Cardiac muscle cell (in vitro differentiated cells and primary cell): ENCODE measurements around the gene DZIP1L. TPM values are rescaled to one million over a fixed set of nuclear protein-coding genes. Genes with fewer than 3 reads are reported as not detected.

Experiments used
- DNase-seq, 2 donors: peaks; one replicate each; pipeline versions ENCODE4 v3.0.0 to v3.0.0-alpha.2; 2010 to 2017; ENCODE audit warnings: low read depth in 1 of 2, low spot score in 1 of 2
- H3K27ac ChIP-seq: fragments of 200-600 bp; sonication (generic); 2 replicates; pipeline ENCODE4 v1.5.1; 2016
- H3K27me3 ChIP-seq: fragments of 200-600 bp; sonication (generic); 2 replicates; pipeline ENCODE4 v1.6.0; 2016; ENCODE audit warnings: control low read depth
- H3K36me3 ChIP-seq: fragments of 200-600 bp; sonication (generic); 2 replicates; pipeline ENCODE4 v1.5.1; 2016; ENCODE audit warnings: control low read depth
- H3K4me1 ChIP-seq: fragments of 200-600 bp; sonication (generic); 2 replicates; pipeline ENCODE4 v1.8.1; 2017; ENCODE audit warnings: low read depth, mild to moderate bottlenecking, mixed run types
- H3K4me3 ChIP-seq: fragments of 200-600 bp; sonication (generic); 2 replicates; pipeline ENCODE4 v1.5.1; 2016; ENCODE audit warnings: mild to moderate bottlenecking
- H3K9me3 ChIP-seq: fragments of 200-600 bp; sonication (generic); 2 replicates; pipeline ENCODE4 v1.5.1; 2017; ENCODE audit warnings: low read depth, mild to moderate bottlenecking, control low read depth
- polyA plus RNA-seq: library from polyadenylated mRNA; unstranded; fragments of >200 nt; fragmentation: Nextera tagmentation; extraction: Ambion mirVana; gene quantifications from 2 replicates; pipeline ENCODE4 v1.2.1, GENCODE V29; 2016
- total RNA-seq: library from RNA; depleted of rRNA; stranded (reverse); fragments of >200 nt; gene quantifications from 2 replicates; pipeline ENCODE4 v1.2.3, GENCODE V29; 2016
- TF ChIP-seq, protein P1 (sequence below): IDR thresholded peaks from 2 replicates; pipeline ENCODE4 v1.5.1; 2012; ENCODE audit warnings: low read depth, mild to moderate bottlenecking, low read length

Gene DZIP1L
- total and polyA plus RNA-seq, 2 experiments from 2014 or later, result 19.4 to 81.3 TPM

DNA sequence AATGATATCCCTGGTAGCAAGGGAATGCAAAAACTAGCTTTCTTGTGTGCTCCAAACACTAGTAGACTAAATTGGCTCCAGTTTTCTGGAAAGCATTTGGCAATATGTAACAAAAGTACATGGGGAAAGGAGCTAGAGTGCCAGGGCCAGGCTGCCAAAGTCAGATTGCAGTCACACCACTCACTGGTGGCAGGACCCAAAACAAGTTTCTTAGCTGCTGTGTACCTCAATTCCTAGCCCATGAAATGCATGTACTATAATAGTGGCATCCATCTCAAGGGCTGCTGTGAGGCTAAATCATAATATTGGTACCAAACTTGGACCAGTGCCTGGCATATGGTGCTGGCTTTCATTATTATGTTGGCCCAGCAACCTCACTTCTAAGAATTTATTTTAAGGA lies 56.1 kb downstream of the DZIP1L start:
- H3K27ac ChIP-seq, result no peak overlapping the region
- peaks cover 8% of the 10 kb centered on the region for H3K36me3 ChIP-seq
- no peak for DNase-seq
- no peaks in the 10 kb centered on the region for H3K27me3 ChIP-seq
- H3K4me3 ChIP-seq, result no peak overlapping the region
- H3K4me1 ChIP-seq, result peaks cover 12% of the 10 kb centered on the region
- TF ChIP-seq, protein P1, sequence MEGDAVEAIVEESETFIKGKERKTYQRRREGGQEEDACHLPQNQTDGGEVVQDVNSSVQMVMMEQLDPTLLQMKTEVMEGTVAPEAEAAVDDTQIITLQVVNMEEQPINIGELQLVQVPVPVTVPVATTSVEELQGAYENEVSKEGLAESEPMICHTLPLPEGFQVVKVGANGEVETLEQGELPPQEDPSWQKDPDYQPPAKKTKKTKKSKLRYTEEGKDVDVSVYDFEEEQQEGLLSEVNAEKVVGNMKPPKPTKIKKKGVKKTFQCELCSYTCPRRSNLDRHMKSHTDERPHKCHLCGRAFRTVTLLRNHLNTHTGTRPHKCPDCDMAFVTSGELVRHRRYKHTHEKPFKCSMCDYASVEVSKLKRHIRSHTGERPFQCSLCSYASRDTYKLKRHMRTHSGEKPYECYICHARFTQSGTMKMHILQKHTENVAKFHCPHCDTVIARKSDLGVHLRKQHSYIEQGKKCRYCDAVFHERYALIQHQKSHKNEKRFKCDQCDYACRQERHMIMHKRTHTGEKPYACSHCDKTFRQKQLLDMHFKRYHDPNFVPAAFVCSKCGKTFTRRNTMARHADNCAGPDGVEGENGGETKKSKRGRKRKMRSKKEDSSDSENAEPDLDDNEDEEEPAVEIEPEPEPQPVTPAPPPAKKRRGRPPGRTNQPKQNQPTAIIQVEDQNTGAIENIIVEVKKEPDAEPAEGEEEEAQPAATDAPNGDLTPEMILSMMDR, result no peak
- no peaks in the 10 kb centered on the region for H3K9me3 ChIP-seq

DNA sequence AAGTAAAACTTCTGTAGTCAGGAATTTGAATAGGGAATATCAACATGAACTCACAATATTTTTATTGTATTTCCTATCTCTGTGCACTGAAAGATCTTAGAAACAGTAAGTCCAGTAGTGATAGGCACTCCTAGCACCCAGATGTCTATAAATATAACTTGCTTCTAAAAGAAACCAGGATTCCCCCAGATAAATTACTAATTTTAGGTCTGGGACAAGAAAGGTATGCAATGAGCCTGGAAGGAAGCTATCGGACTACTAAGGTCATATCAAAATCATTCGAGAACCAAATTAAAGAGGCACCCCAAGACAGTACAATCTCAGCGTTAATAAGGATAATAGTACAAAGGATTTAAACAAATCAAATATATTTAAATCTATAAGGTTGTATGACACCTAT lies 58.0 kb downstream of the DZIP1L start:
- Histone ChIP-seq H3K4me1 (peaks cover 12% of the 10 kb centered on the region), H3K36me3 (no peaks in the 10 kb centered on the region), H3K9me3 (no peaks in the 10 kb centered on the region), H3K27ac (peak overlapping the region; percentile 7), H3K4me3 (no peak overlapping the region), H3K27me3 (no peaks in the 10 kb centered on the region)
- TF ChIP-seq, protein P1, result no peak
- DNase-seq, result no peak

GRCh38 chr3:138054057-138054456 lies 61.4 kb downstream of the DZIP1L start:
- Histone ChIP-seq H3K36me3 (no peaks in the 10 kb centered on the region), H3K4me3 (no peak overlapping the region), H3K27me3 (no peaks in the 10 kb centered on the region), H3K27ac (no peak overlapping the region), H3K9me3 (no peaks in the 10 kb centered on the region), H3K4me1 (peaks cover 18% of the 10 kb centered on the region)
- DNase-seq, result no peak
- TF ChIP-seq, protein P1, result no peak

DNA sequence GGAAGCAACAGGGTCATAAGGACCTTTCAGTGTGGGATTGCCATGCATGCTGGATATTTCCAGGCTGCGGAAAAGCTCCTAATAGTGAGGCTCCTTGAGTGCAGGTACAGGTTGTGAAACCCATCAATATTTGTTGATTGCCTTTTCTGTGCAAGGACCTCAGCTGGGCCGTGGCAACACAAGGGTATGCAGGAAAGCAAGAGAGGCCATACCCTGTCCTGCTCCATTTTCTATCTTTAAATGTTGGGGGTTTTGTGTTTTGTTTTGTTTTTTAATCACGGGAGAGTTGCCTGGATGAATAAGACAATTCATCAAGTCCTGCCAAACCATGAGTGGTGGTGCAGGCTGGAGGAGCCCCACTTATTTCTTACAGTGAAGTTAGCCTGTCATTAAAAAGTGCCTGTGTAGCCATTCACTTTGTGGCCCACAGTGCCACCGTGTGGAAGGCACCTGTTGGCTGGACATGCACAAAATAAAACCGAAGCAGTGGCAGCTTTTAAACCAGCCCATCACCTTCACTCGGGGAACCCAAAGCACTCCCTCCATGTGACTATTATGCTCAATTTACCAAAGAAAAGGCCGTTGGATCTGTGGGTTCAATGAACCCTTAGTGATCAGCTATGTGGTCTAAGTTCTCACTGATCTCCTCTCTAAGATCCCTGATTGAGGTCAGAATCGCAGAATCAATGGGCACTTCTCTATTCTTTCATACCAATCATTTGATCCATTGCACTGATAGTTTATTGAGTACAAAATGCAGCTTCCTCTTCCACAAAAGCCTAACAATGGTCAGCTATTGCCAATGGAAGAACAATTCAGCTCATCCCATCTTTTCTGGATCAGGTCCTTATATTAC lies 63.2 kb downstream of the DZIP1L start:
- no peak overlapping the region for H3K27ac ChIP-seq
- no peaks in the 10 kb centered on the region for H3K36me3 ChIP-seq
- no peak overlapping the region for H3K4me3 ChIP-seq
- peaks cover 12% of the 10 kb centered on the region for H3K4me1 ChIP-seq
- TF ChIP-seq, protein P1, result peak; percentile 76
- H3K9me3 ChIP-seq, result no peaks in the 10 kb centered on the region
- H3K27me3 ChIP-seq, result no peaks in the 10 kb centered on the region
- peak; percentile 60 to 79 for DNase-seq

GRCh38 chr3:138049157-138049919 lies 66.1 kb downstream of the DZIP1L start:
- TF ChIP-seq, protein P1, result no peak
- Histone ChIP-seq H3K36me3 (no peaks in the 10 kb centered on the region), H3K27ac (no peak overlapping the region), H3K4me3 (no peak overlapping the region), H3K4me1 (peaks cover 10% of the 10 kb centered on the region), H3K27me3 (no peaks in the 10 kb centered on the region), H3K9me3 (no peaks in the 10 kb centered on the region)
- DNase-seq, result peak in 1 of 2 donors; percentile 49
